Type B pancreatic cell (in vitro differentiated cells): ENCODE results near the gene CRTC1. TPM values are rescaled to one million over a fixed set of nuclear protein-coding genes. Genes with fewer than 3 reads are reported as not detected.

ENCODE experiments used
- DNase-seq: peaks from one replicate; pipeline ENCODE4 v3.0.0; 2021; ENCODE audit warnings: mixed read lengths; ENCODE audit not compliant: unreplicated experiment; ENCODE audit errors: extremely low spot score
- H3K27ac Mint-ChIP-seq: 2 replicates; pipeline ENCODE4 v1.8.0; 2021; ENCODE audit warnings: mild to moderate bottlenecking, mixed read lengths
- H3K27me3 Mint-ChIP-seq: 2 replicates; pipeline ENCODE4 v1.8.0; 2021; ENCODE audit warnings: mixed read lengths
- H3K36me3 Mint-ChIP-seq: 2 replicates; pipeline ENCODE4 v1.8.0; 2021; ENCODE audit warnings: mixed read lengths
- H3K4me1 Mint-ChIP-seq: one replicate; pipeline ENCODE4 v1.8.0; 2021; ENCODE audit warnings: mixed read lengths; ENCODE audit not compliant: unreplicated experiment
- H3K4me3 Mint-ChIP-seq: 2 replicates; pipeline ENCODE4 v1.8.0; 2021; ENCODE audit warnings: mild to moderate bottlenecking, mixed read lengths
- H3K9me3 Mint-ChIP-seq: 2 replicates; pipeline ENCODE4 v1.8.0; 2021; ENCODE audit warnings: mixed read lengths
- total RNA-seq: library from RNA; stranded (reverse); gene quantifications from 2 replicates; pipeline ENCODE4 v1.2.1, GENCODE V29; 2021; ENCODE audit warnings: low replicate concordance
- TF ChIP-seq, protein P1 (sequence below): fragments of 200-600 bp; sonication (generic); conservative IDR thresholded peaks from 2 replicates; pipeline ENCODE4 v1.5.0; 2021; ENCODE audit warnings: antibody characterized with exemption, mild to moderate bottlenecking

The CRTC1 gene
- total RNA-seq, 1 donor from 2014 or later, result 20.2 TPM

DNA sequence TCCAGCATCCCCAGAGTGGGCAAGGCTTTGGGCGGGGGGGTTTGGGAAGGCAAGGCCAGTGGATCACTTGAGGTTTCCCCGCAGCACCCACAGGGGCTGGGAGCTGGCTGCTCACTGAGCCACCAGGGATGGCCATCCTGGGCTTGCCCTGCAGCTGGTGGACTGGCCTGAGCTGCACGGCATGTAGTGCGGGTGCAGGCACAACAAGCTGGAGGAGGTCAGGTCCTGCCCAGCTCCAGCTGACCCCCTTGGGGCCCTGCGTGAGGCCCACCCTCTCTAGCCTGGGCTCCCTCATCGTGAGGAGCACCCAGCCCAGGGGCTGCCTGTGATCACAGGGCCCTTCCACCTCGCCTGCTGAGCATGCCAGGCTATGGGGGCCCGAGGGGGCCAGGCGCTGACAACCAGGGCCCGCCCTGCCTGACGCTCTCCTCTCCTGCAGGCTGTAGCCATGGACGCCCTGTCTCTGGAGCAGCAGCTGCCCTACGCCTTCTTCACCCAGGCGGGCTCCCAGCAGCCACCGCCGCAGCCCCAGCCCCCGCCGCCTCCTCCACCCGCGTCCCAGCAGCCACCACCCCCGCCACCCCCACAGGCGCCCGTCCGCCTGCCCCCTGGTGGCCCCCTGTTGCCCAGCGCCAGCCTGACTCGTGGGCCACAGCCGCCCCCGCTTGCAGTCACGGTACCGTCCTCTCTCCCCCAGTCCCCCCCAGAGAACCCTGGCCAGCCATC is 84.7 kb downstream of the CRTC1 start:
- no peak for DNase-seq
- H3K4me3 Mint-ChIP-seq, result no peak overlapping the region
- H3K4me1 Mint-ChIP-seq, result no peaks in the 10 kb centered on the region
- H3K27ac Mint-ChIP-seq, result no peak overlapping the region
- no peaks in the 10 kb centered on the region for H3K9me3 Mint-ChIP-seq
- H3K36me3 Mint-ChIP-seq, result no peaks in the 10 kb centered on the region
- TF ChIP-seq, protein P1, sequence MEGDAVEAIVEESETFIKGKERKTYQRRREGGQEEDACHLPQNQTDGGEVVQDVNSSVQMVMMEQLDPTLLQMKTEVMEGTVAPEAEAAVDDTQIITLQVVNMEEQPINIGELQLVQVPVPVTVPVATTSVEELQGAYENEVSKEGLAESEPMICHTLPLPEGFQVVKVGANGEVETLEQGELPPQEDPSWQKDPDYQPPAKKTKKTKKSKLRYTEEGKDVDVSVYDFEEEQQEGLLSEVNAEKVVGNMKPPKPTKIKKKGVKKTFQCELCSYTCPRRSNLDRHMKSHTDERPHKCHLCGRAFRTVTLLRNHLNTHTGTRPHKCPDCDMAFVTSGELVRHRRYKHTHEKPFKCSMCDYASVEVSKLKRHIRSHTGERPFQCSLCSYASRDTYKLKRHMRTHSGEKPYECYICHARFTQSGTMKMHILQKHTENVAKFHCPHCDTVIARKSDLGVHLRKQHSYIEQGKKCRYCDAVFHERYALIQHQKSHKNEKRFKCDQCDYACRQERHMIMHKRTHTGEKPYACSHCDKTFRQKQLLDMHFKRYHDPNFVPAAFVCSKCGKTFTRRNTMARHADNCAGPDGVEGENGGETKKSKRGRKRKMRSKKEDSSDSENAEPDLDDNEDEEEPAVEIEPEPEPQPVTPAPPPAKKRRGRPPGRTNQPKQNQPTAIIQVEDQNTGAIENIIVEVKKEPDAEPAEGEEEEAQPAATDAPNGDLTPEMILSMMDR, result no peak
- no peaks in the 10 kb centered on the region for H3K27me3 Mint-ChIP-seq

DNA sequence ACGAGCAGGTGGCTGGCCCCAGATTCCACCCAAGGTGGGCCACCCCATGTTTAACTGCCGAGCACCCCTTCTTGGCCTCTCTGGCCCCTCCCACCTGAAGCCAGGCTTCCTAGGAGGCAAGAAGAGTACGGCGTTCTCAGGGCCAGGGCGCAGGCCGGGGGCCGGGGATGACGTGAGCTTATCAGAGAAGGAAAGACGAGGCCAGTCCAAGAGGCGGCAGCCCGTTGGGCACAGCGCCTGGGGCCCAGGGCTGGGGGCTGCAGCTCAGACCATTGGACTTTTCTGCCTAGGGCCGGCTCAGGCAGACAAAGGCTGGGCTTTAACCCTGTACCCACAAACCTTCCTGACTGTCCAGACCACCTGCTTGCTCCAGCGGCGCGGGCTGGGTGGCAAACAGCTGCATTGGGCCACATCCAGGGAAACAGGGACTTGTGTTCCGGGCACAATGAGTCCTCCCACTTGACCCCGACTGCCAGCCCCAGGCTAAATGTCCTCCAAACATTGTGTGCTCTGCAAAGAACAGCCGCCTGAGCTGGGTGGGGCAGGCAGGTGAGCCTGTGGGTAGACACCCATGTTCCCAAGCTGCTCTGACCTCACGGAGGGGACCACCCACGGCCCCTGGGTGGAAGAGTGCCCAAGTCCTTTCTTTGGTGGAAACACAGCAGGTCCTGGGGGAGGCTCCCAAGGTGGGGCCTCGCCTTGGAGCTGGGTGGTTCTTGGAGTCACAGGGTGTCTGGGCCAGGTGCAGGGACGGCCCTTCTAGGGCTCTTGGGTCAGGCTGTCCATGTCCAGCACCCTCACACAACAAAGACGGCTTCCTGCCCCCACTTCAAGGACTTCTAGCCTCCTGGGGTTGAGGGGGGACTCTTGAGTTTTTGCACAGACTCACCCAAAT is 85.8 kb downstream of the CRTC1 start:
- no peak overlapping the region for H3K4me3 Mint-ChIP-seq
- H3K27me3 Mint-ChIP-seq, result no peaks in the 10 kb centered on the region
- no peaks in the 10 kb centered on the region for H3K4me1 Mint-ChIP-seq
- DNase-seq, result no peak
- H3K36me3 Mint-ChIP-seq, result no peaks in the 10 kb centered on the region
- H3K27ac Mint-ChIP-seq, result no peak overlapping the region
- no peaks in the 10 kb centered on the region for H3K9me3 Mint-ChIP-seq
- TF ChIP-seq, protein P1, result no peak

DNA sequence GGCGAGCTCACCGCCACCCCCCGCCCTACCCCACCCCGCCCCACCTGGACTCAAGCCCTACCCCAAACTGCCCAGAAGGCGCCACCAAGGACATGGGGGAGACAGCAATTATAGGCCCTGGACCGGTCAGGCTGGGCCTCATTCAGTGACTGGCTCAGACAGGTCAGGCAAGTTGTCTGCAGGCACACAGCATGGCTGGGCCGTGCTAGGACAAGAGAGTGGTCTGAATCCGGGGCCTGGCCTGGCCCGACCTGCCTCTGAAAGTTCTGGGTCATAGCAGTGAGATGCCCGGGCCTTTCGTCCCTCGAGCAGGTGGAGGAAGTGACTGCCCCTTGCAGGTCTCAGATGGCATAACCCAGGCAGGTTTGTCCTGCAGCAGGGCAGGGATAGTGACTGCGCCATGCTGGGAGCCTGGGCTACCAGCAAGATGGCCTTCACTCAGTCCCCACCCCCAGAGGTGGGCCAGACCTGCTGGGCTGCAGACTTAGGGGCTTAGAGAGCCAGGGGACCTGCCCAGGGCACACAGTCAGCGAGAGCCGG is 86.6 kb downstream of the CRTC1 start:
- TF ChIP-seq, protein P1, result no peak
- no peak overlapping the region for H3K4me3 Mint-ChIP-seq
- H3K36me3 Mint-ChIP-seq, result no peaks in the 10 kb centered on the region
- H3K27ac Mint-ChIP-seq, result no peak overlapping the region
- no peaks in the 10 kb centered on the region for H3K9me3 Mint-ChIP-seq
- DNase-seq, result no peak
- H3K27me3 Mint-ChIP-seq, result no peaks in the 10 kb centered on the region
- H3K4me1 Mint-ChIP-seq, result no peaks in the 10 kb centered on the region

DNA sequence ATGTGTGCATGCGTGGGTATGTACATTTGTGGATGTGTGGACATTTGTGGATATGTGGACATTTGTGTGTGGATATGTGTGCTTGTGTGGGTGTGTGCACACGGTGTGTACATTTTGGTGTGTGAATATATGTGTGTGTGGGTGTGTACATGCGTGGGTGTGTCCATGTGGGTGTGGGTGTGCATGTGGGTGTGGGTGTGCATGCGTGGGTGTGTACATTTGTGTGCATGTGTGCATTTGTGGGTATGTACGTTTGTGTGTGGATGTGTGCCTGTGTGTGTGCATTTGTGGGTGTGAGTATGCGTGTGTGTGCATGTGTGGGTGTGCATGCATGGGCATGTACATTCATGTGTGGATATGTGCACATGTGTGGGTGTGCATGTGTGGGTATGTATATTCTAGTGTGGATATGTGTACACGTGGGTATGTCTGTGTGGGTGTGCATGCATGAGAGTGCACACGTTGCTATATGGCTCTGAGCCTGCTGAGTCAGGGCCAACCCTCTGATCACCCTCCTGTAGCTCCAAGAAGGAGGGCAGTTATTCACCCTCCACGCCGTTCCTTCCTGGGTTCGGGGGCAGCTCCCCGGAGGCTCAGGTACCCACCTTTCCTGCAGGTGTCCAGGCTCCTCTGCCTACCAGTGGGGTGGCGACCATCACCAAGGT is 87.3 kb downstream of the CRTC1 start:
- no peaks in the 10 kb centered on the region for H3K36me3 Mint-ChIP-seq
- TF ChIP-seq, protein P1, result no peak
- no peaks in the 10 kb centered on the region for H3K27me3 Mint-ChIP-seq
- no peak for DNase-seq
- no peak overlapping the region for H3K4me3 Mint-ChIP-seq
- no peaks in the 10 kb centered on the region for H3K4me1 Mint-ChIP-seq
- H3K9me3 Mint-ChIP-seq, result no peaks in the 10 kb centered on the region
- no peak overlapping the region for H3K27ac Mint-ChIP-seq
